GM23248 (cell line): ENCODE data around the gene TMBIM4.

Source experiments
- EZH2 ChIP-seq: fragments of 200-600 bp; sonication (generic); IDR thresholded peaks from 2 replicates; pipeline ENCODE4 v1.6.1; 2018; ENCODE audit warnings: antibody characterized with exemption, mild to moderate bottlenecking; ENCODE audit not compliant: insufficient read depth, poor library complexity, severe bottlenecking
- EZH2phosphoT487 ChIP-seq: fragments of 200-600 bp; sonication (generic); IDR thresholded peaks from 2 replicates; pipeline ENCODE4 v1.6.1; 2018; ENCODE audit warnings: antibody characterized with exemption, moderate library complexity, mild to moderate bottlenecking, low read depth; ENCODE audit not compliant: insufficient read depth

GRCh38 chr12:66163289-66163688 lies 6.5 kb downstream of the TMBIM4 start:
- no peak for TF ChIP-seq EZH2
- no peak for TF ChIP-seq EZH2phosphoT487
